Mammary epithelial cell (primary cell): ENCODE data around the gene PTGR3.

Experiments
- EZH2 ChIP-seq: IDR thresholded peaks from 2 replicates; pipeline ENCODE4 v1.6.1; 2012; ENCODE audit warnings: low read length, inconsistent platforms, borderline replicate concordance
- TF ChIP-seq, protein P1 (sequence below), 2 donors: IDR thresholded peaks in 1 of 2; conservative IDR thresholded peaks in 1 of 2; 2 replicates each; pipeline ENCODE4 v1.5.1; 2011 to 2012; ENCODE audit warnings: inconsistent platforms in 2 of 2, low read length in 2 of 2, mild to moderate bottlenecking in 2 of 2, control low read depth in 1 of 2, low read depth in 1 of 2; ENCODE audit not compliant: insufficient read depth in 1 of 2; ENCODE audit errors: extremely low read depth in 1 of 2

- TF ChIP-seq, protein P1, sequence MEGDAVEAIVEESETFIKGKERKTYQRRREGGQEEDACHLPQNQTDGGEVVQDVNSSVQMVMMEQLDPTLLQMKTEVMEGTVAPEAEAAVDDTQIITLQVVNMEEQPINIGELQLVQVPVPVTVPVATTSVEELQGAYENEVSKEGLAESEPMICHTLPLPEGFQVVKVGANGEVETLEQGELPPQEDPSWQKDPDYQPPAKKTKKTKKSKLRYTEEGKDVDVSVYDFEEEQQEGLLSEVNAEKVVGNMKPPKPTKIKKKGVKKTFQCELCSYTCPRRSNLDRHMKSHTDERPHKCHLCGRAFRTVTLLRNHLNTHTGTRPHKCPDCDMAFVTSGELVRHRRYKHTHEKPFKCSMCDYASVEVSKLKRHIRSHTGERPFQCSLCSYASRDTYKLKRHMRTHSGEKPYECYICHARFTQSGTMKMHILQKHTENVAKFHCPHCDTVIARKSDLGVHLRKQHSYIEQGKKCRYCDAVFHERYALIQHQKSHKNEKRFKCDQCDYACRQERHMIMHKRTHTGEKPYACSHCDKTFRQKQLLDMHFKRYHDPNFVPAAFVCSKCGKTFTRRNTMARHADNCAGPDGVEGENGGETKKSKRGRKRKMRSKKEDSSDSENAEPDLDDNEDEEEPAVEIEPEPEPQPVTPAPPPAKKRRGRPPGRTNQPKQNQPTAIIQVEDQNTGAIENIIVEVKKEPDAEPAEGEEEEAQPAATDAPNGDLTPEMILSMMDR (conservative IDR thresholded peaks at IDR 0.05 in 1 of 2, IDR thresholded peaks at IDR 0.05 in 1 of 2; ENCODE audit: extremely low read depth in 1 of 2, insufficient read depth in 1 of 2, low read depth in 1 of 2, low read length in 2 of 2), result no peak
- no peak for TF ChIP-seq EZH2
Measured at GRCh38 chr18:75215663-75216062, 6.7 kb upstream of the PTGR3 start.
